ENCODE results near the gene PRSS35.

DNA sequence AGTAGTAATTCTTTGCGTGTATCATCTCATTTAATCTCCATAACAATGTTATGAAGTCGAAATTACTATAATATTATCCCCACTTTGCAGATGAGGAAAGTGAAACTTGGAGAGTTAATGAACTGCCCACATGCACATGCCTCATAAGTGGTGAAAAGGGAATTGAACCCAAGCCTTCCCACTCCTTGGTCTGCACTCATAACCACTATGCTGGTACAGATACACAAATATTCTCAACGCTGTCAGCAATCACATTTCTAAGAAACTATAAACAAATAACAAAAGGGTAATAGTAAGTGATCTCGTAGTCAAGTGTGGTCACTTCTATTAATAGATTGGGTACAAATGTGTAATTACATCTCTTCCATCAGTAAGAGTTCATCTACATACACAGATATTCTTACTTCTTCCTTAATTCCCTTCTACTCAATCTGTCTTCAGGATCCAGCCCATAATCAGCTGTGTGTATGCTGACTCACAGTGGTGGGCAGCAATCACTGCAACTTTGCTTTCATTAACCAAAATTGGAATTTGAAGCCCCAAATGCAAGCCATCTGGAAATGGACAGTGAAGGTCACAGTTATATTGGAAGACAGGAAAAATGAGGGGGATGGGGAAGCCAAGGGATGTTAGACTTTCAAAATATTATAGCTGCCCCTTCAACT, 6.6 kb downstream of the PRSS35 start:
- TF ChIP-seq, protein P1, sequence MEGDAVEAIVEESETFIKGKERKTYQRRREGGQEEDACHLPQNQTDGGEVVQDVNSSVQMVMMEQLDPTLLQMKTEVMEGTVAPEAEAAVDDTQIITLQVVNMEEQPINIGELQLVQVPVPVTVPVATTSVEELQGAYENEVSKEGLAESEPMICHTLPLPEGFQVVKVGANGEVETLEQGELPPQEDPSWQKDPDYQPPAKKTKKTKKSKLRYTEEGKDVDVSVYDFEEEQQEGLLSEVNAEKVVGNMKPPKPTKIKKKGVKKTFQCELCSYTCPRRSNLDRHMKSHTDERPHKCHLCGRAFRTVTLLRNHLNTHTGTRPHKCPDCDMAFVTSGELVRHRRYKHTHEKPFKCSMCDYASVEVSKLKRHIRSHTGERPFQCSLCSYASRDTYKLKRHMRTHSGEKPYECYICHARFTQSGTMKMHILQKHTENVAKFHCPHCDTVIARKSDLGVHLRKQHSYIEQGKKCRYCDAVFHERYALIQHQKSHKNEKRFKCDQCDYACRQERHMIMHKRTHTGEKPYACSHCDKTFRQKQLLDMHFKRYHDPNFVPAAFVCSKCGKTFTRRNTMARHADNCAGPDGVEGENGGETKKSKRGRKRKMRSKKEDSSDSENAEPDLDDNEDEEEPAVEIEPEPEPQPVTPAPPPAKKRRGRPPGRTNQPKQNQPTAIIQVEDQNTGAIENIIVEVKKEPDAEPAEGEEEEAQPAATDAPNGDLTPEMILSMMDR (conservative IDR thresholded peaks at IDR 0.05), result no peak
- TF ChIP-seq EZH2 (IDR thresholded peaks at IDR 0.05; ENCODE audit: low read depth), result no peak
